HCT116 (cell line): ENCODE results near the gene ABCE1.

ENCODE experiments used
- CTCF ChIP-seq, 3 experiments: fragments of 200-600 bp in 1 of 3; sonication (generic) in 1 of 3; IDR thresholded peaks in 2 of 3; conservative IDR thresholded peaks in 1 of 3; 2 replicates each; pipeline ENCODE4 v1.5.1; 2012 to 2017; ENCODE audit warnings: low read depth in 2 of 3, low read length in 2 of 3, antibody characterized with exemption in 1 of 3, borderline replicate concordance in 1 of 3, control low read depth in 1 of 3, mild to moderate bottlenecking in 1 of 3, mixed read lengths in 1 of 3, mixed run types in 1 of 3, moderate library complexity in 1 of 3; ENCODE audit not compliant: insufficient read depth in 1 of 3
- EZH2phosphoT487 ChIP-seq: fragments of 200-600 bp; IDR thresholded peaks from 2 replicates; pipeline ENCODE4 v1.6.1; 2018; ENCODE audit warnings: antibody characterized with exemption, borderline replicate concordance
- FOSL1 ChIP-seq: IDR thresholded peaks from 2 replicates; pipeline ENCODE4 v1.6.1; 2012; ENCODE audit warnings: low read depth
- POLR2A ChIP-seq: IDR thresholded peaks from 2 replicates; pipeline ENCODE4 v1.7.0; 2011; ENCODE audit warnings: borderline replicate concordance; ENCODE audit not compliant: insufficient read depth, insufficient read length; ENCODE audit errors: extremely low read depth
- POLR2AphosphoS5 ChIP-seq: IDR thresholded peaks from 2 replicates; pipeline ENCODE4 v1.6.1; 2011; ENCODE audit warnings: mild to moderate bottlenecking, low read depth, low read length, moderate library complexity
- SRF ChIP-seq: IDR thresholded peaks from 2 replicates; pipeline ENCODE4 v1.6.1; 2012; ENCODE audit warnings: low read depth
- YY1 ChIP-seq: IDR thresholded peaks from 2 replicates; pipeline ENCODE4 v1.6.1; 2011; ENCODE audit warnings: low read length, low read depth, moderate library complexity, mild to moderate bottlenecking; ENCODE audit not compliant: insufficient replicate concordance; ENCODE audit errors: extremely low read depth
- ZBTB33 ChIP-seq: IDR thresholded peaks from 2 replicates; pipeline ENCODE4 v1.6.1; 2011; ENCODE audit warnings: mild to moderate bottlenecking, low read length, moderate library complexity; ENCODE audit not compliant: insufficient replicate concordance; ENCODE audit errors: extremely low read depth

GRCh38 chr4:145081756-145082155 lies 16.4 kb upstream of the ABCE1 start:
- TF ChIP-seq SRF (no peak), CTCF (IDR thresholded peaks at IDR 0.05 in 2 of 3, conservative IDR thresholded peaks at IDR 0.05 in 1 of 3; ENCODE audit: borderline replicate concordance in 1 of 3, insufficient read depth in 1 of 3, low read depth in 2 of 3, low read length in 2 of 3) (no peak), EZH2phosphoT487 (no peak), POLR2AphosphoS5 (no peak), POLR2A (no peak), YY1 (no peak), FOSL1 (no peak), ZBTB33 (no peak)
